Kidney epithelial cell (primary cell): ENCODE measurements around the gene RAD50. TPM values are rescaled to one million over a fixed set of nuclear protein-coding genes. Genes with fewer than 3 reads are reported as not detected.
A peak's percentile ranks its signal among the peaks of the same experiment; 100 is the strongest.
"Not testable (repeated sequence)": the region's sequence is repeated elsewhere in the genome, so short reads cannot be mapped to it uniquely, and the experiment has no call there.

ENCODE experiments used
- DNase-seq: peaks from one replicate; pipeline ENCODE4 v3.0.0-alpha.2; 2010; ENCODE audit warnings: low read depth
- H3K27me3 ChIP-seq: 2 replicates; pipeline ENCODE4 v1.6.0; 2011; ENCODE audit warnings: low read length; ENCODE audit not compliant: control insufficient read depth, insufficient read depth
- H3K36me3 ChIP-seq: 2 replicates; pipeline ENCODE4 v1.5.1; 2011; ENCODE audit warnings: low read length; ENCODE audit not compliant: control insufficient read depth, insufficient read depth
- H3K4me3 ChIP-seq: 2 replicates; pipeline ENCODE4 v1.5.1; 2011; ENCODE audit warnings: low read depth, mild to moderate bottlenecking, control low read depth, low read length
- CTCF ChIP-seq: IDR thresholded peaks from 2 replicates; pipeline ENCODE4 v1.5.1; 2011; ENCODE audit warnings: mild to moderate bottlenecking, moderate library complexity, low read length, control low read depth, inconsistent platforms; ENCODE audit not compliant: insufficient read depth, poor library complexity, severe bottlenecking
- total RNA-seq: library from RNA; depleted of rRNA; stranded (reverse); fragments of >200 nt; gene quantifications from 2 replicates; pipeline ENCODE4 v1.2.3, GENCODE V29; 2015

The RAD50 gene
- 27.8 and 35.1 TPM in 2 replicates for total RNA-seq

DNA sequence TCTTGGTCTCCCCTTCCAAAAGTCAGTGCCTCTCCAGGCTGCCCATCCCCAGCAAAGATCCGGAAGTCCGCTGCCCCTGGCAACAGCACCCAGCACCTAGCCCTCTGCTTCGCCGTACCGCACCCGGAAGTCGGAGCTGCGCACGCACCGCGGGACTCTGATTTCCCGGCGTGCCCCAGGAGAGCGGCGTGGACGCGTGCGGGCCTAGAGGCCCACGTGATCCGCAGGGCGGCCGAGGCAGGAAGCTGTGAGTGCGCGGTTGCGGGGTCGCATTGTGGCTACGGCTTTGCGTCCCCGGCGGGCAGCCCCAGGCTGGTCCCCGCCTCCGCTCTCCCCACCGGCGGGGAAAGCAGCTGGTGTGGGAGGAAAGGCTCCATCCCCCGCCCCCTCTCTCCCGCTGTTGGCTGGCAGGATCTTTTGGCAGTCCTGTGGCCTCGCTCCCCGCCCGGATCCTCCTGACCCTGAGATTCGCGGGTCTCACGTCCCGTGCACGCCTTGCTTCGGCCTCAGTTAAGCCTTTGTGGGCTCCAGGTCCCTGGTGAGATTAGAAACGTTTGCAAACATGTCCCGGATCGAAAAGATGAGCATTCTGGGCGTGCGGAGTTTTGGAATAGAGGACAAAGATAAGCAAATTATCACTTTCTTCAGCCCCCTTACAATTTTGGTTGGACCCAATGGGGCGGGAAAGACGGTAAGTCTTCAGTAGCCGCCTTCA is at the start of gene RAD50:
RAD50 (plus strand) TSS at position 215 of the 715 bp plus-strand sequence; CDS start at position 563, 348 bp downstream.
- Histone ChIP-seq H3K4me3 (peak within 1 kb of the TSS; percentile 52), H3K36me3 (no peaks in the 10 kb centered on the region), H3K27me3 (no peaks in the 10 kb centered on the region)
- TF ChIP-seq CTCF, result no peak
- peak; percentile 62 for DNase-seq

- no peak for TF ChIP-seq CTCF
- Histone ChIP-seq H3K27me3 (no peaks in the 10 kb centered on the region), H3K36me3 (no peaks in the 10 kb centered on the region), H3K4me3 (no peak overlapping the region)
- no peak for DNase-seq
These were observed 46.7 kb upstream of the RAD50 start for GRCh38 chr5:132510076-132510475.

GRCh38 chr5:132513618-132514336 is 43.0 kb upstream of the RAD50 start:
- not testable (repeated sequence) for H3K27me3 ChIP-seq, H3K4me3 ChIP-seq, DNase-seq, H3K36me3 ChIP-seq

GRCh38 chr5:132522067-132522466 is 34.7 kb upstream of the RAD50 start:
- not testable (repeated sequence) for H3K4me3 ChIP-seq, DNase-seq, H3K27me3 ChIP-seq, H3K36me3 ChIP-seq

- H3K4me3 ChIP-seq, H3K27me3 ChIP-seq, DNase-seq, H3K36me3 ChIP-seq: not testable (repeated sequence)
These were observed 31.9 kb upstream of the RAD50 start for GRCh38 chr5:132524877-132525276.

- no peak for DNase-seq
- Histone ChIP-seq H3K4me3 (no peak overlapping the region), H3K27me3 (no peaks in the 10 kb centered on the region), H3K36me3 (no peaks in the 10 kb centered on the region)
- no peak for TF ChIP-seq CTCF
These were observed 31.5 kb upstream of the RAD50 start for GRCh38 chr5:132525299-132525724.

DNA sequence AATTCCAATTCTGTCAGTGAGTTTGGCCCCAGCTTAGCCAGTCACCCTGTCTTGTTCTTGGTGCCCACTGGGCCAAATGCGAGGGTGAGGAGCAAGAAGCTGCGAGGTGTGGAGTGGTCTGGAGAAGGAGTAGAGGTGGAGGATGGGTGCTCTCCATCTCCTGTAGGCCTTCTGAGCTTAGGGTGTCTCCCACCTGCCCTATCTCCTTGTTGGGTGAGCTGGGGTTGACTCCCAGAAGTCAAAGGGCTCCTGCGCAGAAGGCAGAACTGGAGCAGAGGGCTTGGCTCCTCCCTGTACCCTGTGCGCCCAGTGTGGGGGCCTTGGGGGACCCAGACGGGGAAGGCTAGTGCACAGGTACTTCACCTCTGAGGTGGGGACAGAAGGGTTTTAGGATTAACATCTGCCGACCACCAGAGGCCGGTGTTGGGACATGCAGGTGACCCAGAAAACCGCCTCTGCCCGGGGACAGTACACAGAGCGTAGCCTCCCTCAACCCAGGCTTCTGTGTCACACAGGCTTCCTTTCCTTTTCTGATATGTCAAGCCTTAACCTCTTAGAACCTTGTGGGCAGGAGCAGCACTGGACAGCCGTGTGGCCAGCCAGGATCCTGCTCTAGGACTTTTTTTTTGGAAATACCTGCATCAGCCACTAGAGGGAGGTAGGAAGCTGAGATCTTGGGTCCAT is 30.3 kb upstream of the RAD50 start:
- Histone ChIP-seq H3K27me3 (no peaks in the 10 kb centered on the region), H3K36me3 (no peaks in the 10 kb centered on the region), H3K4me3 (no peak overlapping the region)
- no peak for DNase-seq
- peak; percentile 88 for TF ChIP-seq CTCF
